Glutamatergic neuron (in vitro differentiated cells): ENCODE measurements around the gene ADARB1. TPM values are rescaled to one million over a fixed set of nuclear protein-coding genes. Genes with fewer than 3 reads are reported as not detected.

Experiments
- DNase-seq: peaks from one replicate; pipeline ENCODE4 v3.0.0; 2022
- H3K27ac Mint-ChIP-seq: one replicate; pipeline ENCODE4 v1.8.0; 2020; ENCODE audit warnings: mild to moderate bottlenecking, mixed read lengths, inconsistent platforms; ENCODE audit not compliant: unreplicated experiment
- H3K27me3 Mint-ChIP-seq: one replicate; pipeline ENCODE4 v1.8.0; 2020; ENCODE audit warnings: mild to moderate bottlenecking, moderate library complexity, mixed read lengths, inconsistent platforms; ENCODE audit not compliant: unreplicated experiment
- H3K36me3 Mint-ChIP-seq: one replicate; pipeline ENCODE4 v1.8.0; 2020; ENCODE audit warnings: mild to moderate bottlenecking, mixed read lengths, inconsistent platforms; ENCODE audit not compliant: unreplicated experiment
- H3K4me1 Mint-ChIP-seq: one replicate; pipeline ENCODE4 v1.8.0; 2020; ENCODE audit warnings: mild to moderate bottlenecking, low read depth, mixed read lengths, inconsistent platforms; ENCODE audit not compliant: unreplicated experiment
- H3K4me3 Mint-ChIP-seq: one replicate; pipeline ENCODE4 v1.8.0; 2020; ENCODE audit warnings: mild to moderate bottlenecking, mixed read lengths, inconsistent platforms; ENCODE audit not compliant: unreplicated experiment
- H3K9me3 Mint-ChIP-seq: one replicate; pipeline ENCODE4 v1.8.0; 2020; ENCODE audit warnings: mild to moderate bottlenecking, moderate library complexity, mixed read lengths, inconsistent platforms; ENCODE audit not compliant: unreplicated experiment
- CTCF ChIP-seq: fragments of 200-600 bp; sonication (generic); IDR thresholded peaks from one replicate; pipeline ENCODE4 v1.5.0; 2021; ENCODE audit not compliant: partially characterized antibody, unreplicated experiment
- total RNA-seq: library from RNA; stranded (reverse); fragmentation: NEBNext Ultra II Directional; extraction: Animal tissue kit (Norgen Biotek cat#: 25700); gene quantifications from one replicate; pipeline ENCODE4 v1.2.1, GENCODE V29; 2021; ENCODE audit not compliant: unreplicated experiment

The ADARB1 gene
- total RNA-seq, 1 donor from 2014 or later = 49.2 TPM

GRCh38 chr21:45056296-45056904 is 18.0 kb upstream of the ADARB1 start:
- Mint-ChIP-seq H3K27ac (peak overlapping the region; percentile 35), H3K9me3 (peaks cover 6% of the 10 kb centered on the region), H3K27me3 (peaks cover 7% of the 10 kb centered on the region), H3K4me3 (no peak overlapping the region), H3K36me3 (no peaks in the 10 kb centered on the region), H3K4me1 (peaks cover 10% of the 10 kb centered on the region)
- no peak for TF ChIP-seq CTCF
- DNase-seq = no peak

DNA sequence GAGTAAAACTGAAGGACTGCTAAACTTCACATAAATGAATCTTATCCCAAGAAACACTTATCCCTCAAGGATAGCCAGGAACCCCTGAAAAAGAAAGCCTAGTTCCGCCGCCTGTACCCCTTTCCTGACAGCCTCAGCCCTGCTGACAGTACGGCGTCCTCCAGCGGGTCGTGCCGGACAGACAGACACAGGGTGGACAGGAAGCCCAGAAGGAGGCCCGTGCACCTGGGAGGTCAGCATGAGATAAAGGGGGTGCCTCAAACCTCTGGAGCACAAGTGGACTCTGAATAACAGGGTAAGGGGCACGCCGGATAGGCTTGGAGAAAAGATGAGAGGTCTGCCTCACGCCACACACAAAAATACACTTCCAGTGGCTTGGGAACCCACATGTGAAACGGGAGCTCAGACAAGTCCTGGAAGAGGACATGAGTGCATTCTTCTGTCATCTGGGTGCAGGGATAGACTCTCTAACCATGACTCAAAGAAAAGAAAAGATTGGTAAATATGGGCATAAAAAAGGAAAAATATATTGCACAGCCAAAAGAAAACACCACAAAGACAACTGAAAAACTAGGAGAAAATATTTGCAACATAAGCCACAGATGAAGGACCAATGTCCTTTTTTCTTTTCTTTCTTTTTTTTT is 17.3 kb upstream of the ADARB1 start:
- DNase-seq = no peak
- Mint-ChIP-seq H3K27ac (no peak overlapping the region), H3K4me1 (peaks cover 10% of the 10 kb centered on the region), H3K4me3 (no peak overlapping the region), H3K27me3 (peaks cover 7% of the 10 kb centered on the region), H3K9me3 (peaks cover 8% of the 10 kb centered on the region), H3K36me3 (no peaks in the 10 kb centered on the region)
- no peak for TF ChIP-seq CTCF

DNA sequence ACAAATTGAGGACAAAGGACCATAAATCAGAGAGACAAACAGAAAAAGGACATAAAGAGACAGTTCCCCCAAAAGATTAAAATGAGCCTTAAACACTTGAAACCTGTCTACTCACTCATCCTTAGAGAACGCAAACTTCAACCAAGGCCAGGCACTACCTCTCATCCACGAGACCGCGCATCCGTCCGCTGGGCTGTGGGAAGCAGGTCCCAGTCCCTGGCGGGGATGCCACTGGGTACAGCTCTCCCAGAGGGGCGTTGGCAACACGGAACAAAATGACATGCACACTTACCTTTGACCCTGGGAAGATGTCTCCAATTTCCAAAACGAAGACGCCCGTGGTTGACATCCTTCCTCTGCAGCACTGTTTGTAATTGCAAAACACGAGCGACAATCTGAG is 16.5 kb upstream of the ADARB1 start:
- H3K27ac Mint-ChIP-seq = no peak overlapping the region
- H3K4me3 Mint-ChIP-seq = no peak overlapping the region
- H3K9me3 Mint-ChIP-seq = peaks cover 8% of the 10 kb centered on the region
- peaks cover 5% of the 10 kb centered on the region for H3K36me3 Mint-ChIP-seq
- no peak for DNase-seq
- TF ChIP-seq CTCF = no peak
- peaks cover 10% of the 10 kb centered on the region for H3K4me1 Mint-ChIP-seq
- peaks cover 5% of the 10 kb centered on the region for H3K27me3 Mint-ChIP-seq

DNA sequence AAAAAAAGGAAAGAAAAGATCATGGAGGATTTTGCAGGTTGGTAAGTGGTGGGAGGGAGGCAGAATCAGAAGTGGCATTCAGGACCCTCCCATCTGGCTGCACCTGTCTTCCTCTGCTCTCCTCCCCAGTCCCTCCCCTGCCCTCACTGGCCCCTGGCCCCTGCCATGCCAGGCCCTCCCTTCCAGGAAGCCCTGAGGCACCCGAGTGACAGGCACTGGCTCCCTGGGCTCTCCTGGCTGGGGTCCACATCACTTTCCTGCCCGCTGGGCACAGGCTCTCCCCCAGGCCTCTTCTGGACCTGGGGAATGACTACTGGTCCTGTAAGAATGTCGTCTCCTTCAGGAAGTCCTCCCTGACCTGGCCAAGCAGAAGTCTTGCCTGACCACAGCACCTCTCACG is 15.3 kb upstream of the ADARB1 start:
- H3K4me3 Mint-ChIP-seq = no peak overlapping the region
- H3K27me3 Mint-ChIP-seq = peaks cover 3% of the 10 kb centered on the region
- no peak for DNase-seq
- TF ChIP-seq CTCF = no peak
- peaks cover 5% of the 10 kb centered on the region for H3K36me3 Mint-ChIP-seq
- H3K27ac Mint-ChIP-seq = no peak overlapping the region
- H3K4me1 Mint-ChIP-seq = peaks cover 8% of the 10 kb centered on the region
- H3K9me3 Mint-ChIP-seq = peaks cover 8% of the 10 kb centered on the region

GRCh38 chr21:45060089-45060488 is 14.3 kb upstream of the ADARB1 start:
- no peak overlapping the region for H3K27ac Mint-ChIP-seq
- TF ChIP-seq CTCF = no peak
- no peak overlapping the region for H3K4me3 Mint-ChIP-seq
- H3K36me3 Mint-ChIP-seq = peaks cover 5% of the 10 kb centered on the region
- H3K9me3 Mint-ChIP-seq = peaks cover 8% of the 10 kb centered on the region
- H3K27me3 Mint-ChIP-seq = peaks cover 3% of the 10 kb centered on the region
- DNase-seq = no peak
- peaks cover 2% of the 10 kb centered on the region for H3K4me1 Mint-ChIP-seq
